Measurements from ENCODE around the gene AFAP1.

The AFAP1 gene

GRCh38 chr4:7753931-7754465 lies 185.7 kb downstream of the AFAP1 start:
- DNase-seq (ENCODE audit: low spot score) = no peak

GRCh38 chr4:7753271-7753670 lies 186.4 kb downstream of the AFAP1 start:
- DNase-seq (ENCODE audit: low spot score) = no peak

GRCh38 chr4:7752649-7753048 lies 187.0 kb downstream of the AFAP1 start:
- no peak for DNase-seq (ENCODE audit: low spot score)

- no peak for DNase-seq (ENCODE audit: low spot score)
Observed at GRCh38 chr4:7750972-7751371, 188.7 kb downstream of the AFAP1 start.

GRCh38 chr4:7750523-7750922 lies 189.1 kb downstream of the AFAP1 start:
- no peak for DNase-seq (ENCODE audit: low spot score)

GRCh38 chr4:7747566-7747965 lies 192.1 kb downstream of the AFAP1 start:
- DNase-seq (ENCODE audit: low spot score) = no peak

- no peak for DNase-seq (ENCODE audit: low spot score)
Observed at GRCh38 chr4:7747062-7747385, 192.6 kb downstream of the AFAP1 start.

- no peak for DNase-seq (ENCODE audit: low spot score)
Observed at GRCh38 chr4:7746351-7747061, 193.2 kb downstream of the AFAP1 start.

- DNase-seq (ENCODE audit: low spot score) = no peak
Observed at GRCh38 chr4:7745301-7745885, 194.3 kb downstream of the AFAP1 start.

GRCh38 chr4:7744142-7744804 lies 195.4 kb downstream of the AFAP1 start:
- no peak for DNase-seq (ENCODE audit: low spot score)

GRCh38 chr4:7742807-7743280 lies 196.8 kb downstream of the AFAP1 start:
- no peak for DNase-seq (ENCODE audit: low spot score)

- DNase-seq (ENCODE audit: low spot score) = no peak
Observed at GRCh38 chr4:7741946-7742806, 197.5 kb downstream of the AFAP1 start.

GRCh38 chr4:7740866-7741525 lies 198.7 kb downstream of the AFAP1 start:
- no peak for DNase-seq (ENCODE audit: low spot score)

GRCh38 chr4:7739918-7740865 lies 199.5 kb downstream of the AFAP1 start:
- DNase-seq (ENCODE audit: low spot score) = no peak

- no peak for DNase-seq (ENCODE audit: low spot score)
Observed at GRCh38 chr4:7739077-7739917, 200.4 kb downstream of the AFAP1 start.

- no peak for DNase-seq (ENCODE audit: low spot score)
Observed at GRCh38 chr4:7738458-7739076, 201.1 kb downstream of the AFAP1 start.

- no peak for DNase-seq (ENCODE audit: low spot score)
Observed at GRCh38 chr4:7737752-7738457, 201.8 kb downstream of the AFAP1 start.

GRCh38 chr4:7737268-7737645 lies 202.4 kb downstream of the AFAP1 start:
- no peak for DNase-seq (ENCODE audit: low spot score)

Measured in germinal center (tissue), 1 donor.